CD14-positive monocyte (primary cell): Measurements from ENCODE around the gene MAST4. TPM values are rescaled to one million over a fixed set of nuclear protein-coding genes. Genes with fewer than 3 reads are reported as not detected.

Experiments
- DNase-seq, 3 donors: peaks; one replicate each; pipeline ENCODE4 v3.0.0-alpha.2; 2011 to 2022
- H2AFZ ChIP-seq: 2 replicates; pipeline ENCODE4 v1.6.0; 2012; ENCODE audit warnings: mild to moderate bottlenecking, low read depth, low read length, inconsistent platforms; ENCODE audit not compliant: insufficient read depth, poor library complexity, severe bottlenecking
- H3K27ac ChIP-seq, 2 donors: 1 replicate in 1 of 2; 2 replicates in 1 of 2; pipeline ENCODE4 v1.5.1; 2012 to 2013; ENCODE audit warnings: low read length in 2 of 2, control low read depth in 1 of 2, inconsistent platforms in 1 of 2, low read depth in 1 of 2, mild to moderate bottlenecking in 1 of 2
- H3K27me3 ChIP-seq, 2 donors: one replicate each; pipeline versions ENCODE4 v1.6.0 to v1.6.1; 2011 to 2013; ENCODE audit warnings: low read length in 2 of 2; ENCODE audit not compliant: control insufficient read depth in 2 of 2, insufficient read depth in 2 of 2
- H3K36me3 ChIP-seq, 2 donors: replicated peaks in 1 of 2; 1 replicate in 1 of 2; 2 replicates in 1 of 2; pipeline versions ENCODE4 v1.5.1 to v1.6.1; 2012 to 2013; ENCODE audit warnings: low read length in 2 of 2, control low read depth in 1 of 2, inconsistent platforms in 1 of 2, mild to moderate bottlenecking in 1 of 2; ENCODE audit not compliant: insufficient read depth in 2 of 2, control insufficient read depth in 1 of 2
- H3K4me1 ChIP-seq, 2 donors: 1 replicate in 1 of 2; 2 replicates in 1 of 2; pipeline versions ENCODE4 v1.5.1 to v1.6.1; 2012 to 2013; ENCODE audit warnings: low read length in 2 of 2, control low read depth in 1 of 2, inconsistent platforms in 1 of 2, mild to moderate bottlenecking in 1 of 2, moderate library complexity in 1 of 2; ENCODE audit not compliant: insufficient read depth in 2 of 2, control insufficient read depth in 1 of 2
- H3K4me2 ChIP-seq: replicated peaks from 2 replicates; pipeline ENCODE3; 2012; ENCODE audit warnings: low read length, moderate library complexity, mild to moderate bottlenecking; ENCODE audit not compliant: poor library complexity, severe bottlenecking; ENCODE audit errors: extremely low read depth
- H3K4me3 ChIP-seq, 3 experiments: fragments of 200-600 bp in 1 of 3; sonication (generic) in 1 of 3; replicated peaks in 1 of 3; 1 replicate in 2 of 3; 2 replicates in 1 of 3; pipeline ENCODE4 v1.5.1; 2011 to 2013; ENCODE audit warnings: low read length in 3 of 3, mild to moderate bottlenecking in 3 of 3, control low read depth in 2 of 3, low read depth in 2 of 3, inconsistent platforms in 1 of 3, moderate library complexity in 1 of 3
- H3K79me2 ChIP-seq: 2 replicates; pipeline ENCODE4 v1.6.0; 2012; ENCODE audit warnings: mild to moderate bottlenecking, control low read depth, inconsistent platforms, low read length, moderate library complexity; ENCODE audit not compliant: insufficient read depth
- H3K9ac ChIP-seq: 2 replicates; pipeline ENCODE4 v1.6.0; 2017; ENCODE audit warnings: low read length, mild to moderate bottlenecking; ENCODE audit not compliant: insufficient read depth, poor library complexity, severe bottlenecking
- H3K9me3 ChIP-seq, 2 donors: replicated peaks in 1 of 2; 1 replicate in 1 of 2; 2 replicates in 1 of 2; pipeline versions ENCODE4 v1.5.1 to v1.6.1; 2012 to 2013; ENCODE audit warnings: low read length in 2 of 2, control low read depth in 1 of 2; ENCODE audit not compliant: control insufficient read depth in 1 of 2, insufficient read depth in 1 of 2
- H4K20me1 ChIP-seq: 2 replicates; pipeline ENCODE4 v1.6.0; 2012; ENCODE audit warnings: mild to moderate bottlenecking, low read length, control low read depth, moderate library complexity; ENCODE audit not compliant: insufficient read depth
- H3K27ac Mint-ChIP-seq, 7 donors: one replicate each; pipeline ENCODE4 v1.8.0; 2020; ENCODE audit warnings: mild to moderate bottlenecking in 7 of 7, mixed read lengths in 7 of 7, moderate library complexity in 6 of 7, inconsistent platforms in 2 of 7
- H3K27me3 Mint-ChIP-seq, 3 donors: one replicate each; pipeline ENCODE4 v1.8.0; 2021 to 2022; ENCODE audit warnings: low read depth in 3 of 3, mild to moderate bottlenecking in 3 of 3, mixed read lengths in 3 of 3, moderate library complexity in 3 of 3, inconsistent platforms in 1 of 3
- H3K36me3 Mint-ChIP-seq, 2 donors: one replicate each; pipeline ENCODE4 v1.8.0; 2020; ENCODE audit warnings: mixed read lengths in 2 of 2, inconsistent platforms in 1 of 2, mild to moderate bottlenecking in 1 of 2
- H3K4me1 Mint-ChIP-seq: one replicate; pipeline ENCODE4 v1.8.0; 2020; ENCODE audit warnings: mild to moderate bottlenecking, mixed read lengths
- H3K4me3 Mint-ChIP-seq, 2 donors: one replicate each; pipeline ENCODE4 v1.8.0; 2020; ENCODE audit warnings: mild to moderate bottlenecking in 2 of 2, mixed read lengths in 2 of 2, moderate library complexity in 1 of 2
- H3K9me3 Mint-ChIP-seq, 7 donors: one replicate each; pipeline ENCODE4 v1.8.0; 2020 to 2022; ENCODE audit warnings: mixed read lengths in 7 of 7, mild to moderate bottlenecking in 6 of 7, moderate library complexity in 6 of 7, inconsistent platforms in 2 of 7
- WGBS: methylation state at CpG from one replicate; pipeline ENCODE4 v1.1.5; 2013; ENCODE audit warnings: missing lambda C conversion rate; ENCODE audit not compliant: insufficient coverage; 5-methylcytosine and 5-hydroxymethylcytosine counted together
- intact Hi-C, 2 donors: fragments of 100-400 bp; cut with micrococcal nuclease; formaldehyde crosslinking; loops; one replicate each; pipeline versions ENCODE4 v1.15.0 to v1.15.1; 2023
- polyA plus RNA-seq, 3 donors: library from polyadenylated mRNA; depleted of rRNA in 1 of 3; unstranded in 2 of 3; stranded (reverse) in 1 of 3; fragments of 300-500 nt in 2 of 3; fragments of >200 nt in 1 of 3; fragmentation: Illumina TruSeq in 2 of 3; gene quantifications; 1 replicate in 2 of 3; 2 replicates in 1 of 3; pipeline ENCODE4 v1.2.3, GENCODE V29; 2012 to 2021
- TF ChIP-seq, protein P1 (sequence below): fragments of 200-600 bp; IDR thresholded peaks from one replicate; pipeline ENCODE4 v1.8.0; 2022; ENCODE audit warnings: antibody characterized with exemption, mild to moderate bottlenecking

Gene MAST4
- polyA plus RNA-seq, 3 donors = 0.03 to 0.24 TPM; not detected in 1

DNA sequence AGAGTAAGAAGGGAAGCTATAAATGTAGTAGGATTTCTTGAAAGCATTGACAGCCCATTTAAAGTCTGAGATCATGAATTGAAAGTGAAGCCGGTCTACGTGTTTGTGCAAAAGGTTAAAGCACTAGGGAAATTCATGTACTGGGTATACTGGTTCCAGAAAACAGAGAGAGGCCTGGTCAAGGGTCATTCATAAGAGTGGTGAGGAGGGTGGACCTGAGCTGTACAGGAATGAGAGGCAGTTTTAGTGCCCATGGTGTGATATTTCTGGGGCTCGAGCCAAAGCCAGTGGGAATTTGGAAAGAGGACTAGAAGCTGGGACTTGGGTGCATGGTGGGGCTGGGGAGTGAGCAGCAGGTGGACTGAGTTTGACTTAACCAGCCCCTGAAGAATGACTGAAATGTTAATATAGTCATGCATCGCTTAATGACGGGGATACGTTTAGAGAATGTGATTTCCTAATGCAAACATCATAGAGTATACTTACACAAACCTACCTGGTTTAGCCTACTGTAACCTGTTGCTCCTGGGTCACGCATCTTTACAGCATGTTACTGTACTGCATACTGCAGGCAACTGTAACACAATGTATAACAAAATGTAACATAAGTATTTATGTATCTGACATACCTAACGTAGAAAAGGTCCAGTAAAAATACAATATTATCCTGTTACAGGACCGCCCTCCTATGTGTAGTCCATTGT, 173.0 kb downstream of the MAST4 start:
- no peaks in the 10 kb centered on the region for H3K9me3 ChIP-seq
- no peaks in the 10 kb centered on the region for H3K4me1 Mint-ChIP-seq
- H3K36me3 ChIP-seq = no peaks in the 10 kb centered on the region
- H3K27me3 ChIP-seq = no peaks in the 10 kb centered on the region
- no peak overlapping the region for H3K4me3 ChIP-seq
- H3K27ac ChIP-seq = no peak overlapping the region
- no peaks in the 10 kb centered on the region for H3K4me1 ChIP-seq
- TF ChIP-seq, protein P1, sequence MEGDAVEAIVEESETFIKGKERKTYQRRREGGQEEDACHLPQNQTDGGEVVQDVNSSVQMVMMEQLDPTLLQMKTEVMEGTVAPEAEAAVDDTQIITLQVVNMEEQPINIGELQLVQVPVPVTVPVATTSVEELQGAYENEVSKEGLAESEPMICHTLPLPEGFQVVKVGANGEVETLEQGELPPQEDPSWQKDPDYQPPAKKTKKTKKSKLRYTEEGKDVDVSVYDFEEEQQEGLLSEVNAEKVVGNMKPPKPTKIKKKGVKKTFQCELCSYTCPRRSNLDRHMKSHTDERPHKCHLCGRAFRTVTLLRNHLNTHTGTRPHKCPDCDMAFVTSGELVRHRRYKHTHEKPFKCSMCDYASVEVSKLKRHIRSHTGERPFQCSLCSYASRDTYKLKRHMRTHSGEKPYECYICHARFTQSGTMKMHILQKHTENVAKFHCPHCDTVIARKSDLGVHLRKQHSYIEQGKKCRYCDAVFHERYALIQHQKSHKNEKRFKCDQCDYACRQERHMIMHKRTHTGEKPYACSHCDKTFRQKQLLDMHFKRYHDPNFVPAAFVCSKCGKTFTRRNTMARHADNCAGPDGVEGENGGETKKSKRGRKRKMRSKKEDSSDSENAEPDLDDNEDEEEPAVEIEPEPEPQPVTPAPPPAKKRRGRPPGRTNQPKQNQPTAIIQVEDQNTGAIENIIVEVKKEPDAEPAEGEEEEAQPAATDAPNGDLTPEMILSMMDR = no peak
- no peak overlapping the region for H3K4me3 Mint-ChIP-seq
- intact Hi-C loops = no loop called here
- H3K9me3 Mint-ChIP-seq = no peaks in the 10 kb centered on the region
- peaks cover 0 to 6% (median 5%) of the 10 kb centered on the region in 3 donors for H3K27me3 Mint-ChIP-seq
- no peak overlapping the region for H3K27ac Mint-ChIP-seq
- H3K79me2 ChIP-seq = no peaks in the 10 kb centered on the region
- WGBS = 97% methylated on average over 4 of the region's 9 CpGs
- no peak overlapping the region for H3K4me2 ChIP-seq
- no peak overlapping the region for H2AFZ ChIP-seq
- H3K9ac ChIP-seq = no peak overlapping the region
- no peak for DNase-seq
- H3K36me3 Mint-ChIP-seq = no peaks in the 10 kb centered on the region
- H4K20me1 ChIP-seq = no peaks in the 10 kb centered on the region

DNA sequence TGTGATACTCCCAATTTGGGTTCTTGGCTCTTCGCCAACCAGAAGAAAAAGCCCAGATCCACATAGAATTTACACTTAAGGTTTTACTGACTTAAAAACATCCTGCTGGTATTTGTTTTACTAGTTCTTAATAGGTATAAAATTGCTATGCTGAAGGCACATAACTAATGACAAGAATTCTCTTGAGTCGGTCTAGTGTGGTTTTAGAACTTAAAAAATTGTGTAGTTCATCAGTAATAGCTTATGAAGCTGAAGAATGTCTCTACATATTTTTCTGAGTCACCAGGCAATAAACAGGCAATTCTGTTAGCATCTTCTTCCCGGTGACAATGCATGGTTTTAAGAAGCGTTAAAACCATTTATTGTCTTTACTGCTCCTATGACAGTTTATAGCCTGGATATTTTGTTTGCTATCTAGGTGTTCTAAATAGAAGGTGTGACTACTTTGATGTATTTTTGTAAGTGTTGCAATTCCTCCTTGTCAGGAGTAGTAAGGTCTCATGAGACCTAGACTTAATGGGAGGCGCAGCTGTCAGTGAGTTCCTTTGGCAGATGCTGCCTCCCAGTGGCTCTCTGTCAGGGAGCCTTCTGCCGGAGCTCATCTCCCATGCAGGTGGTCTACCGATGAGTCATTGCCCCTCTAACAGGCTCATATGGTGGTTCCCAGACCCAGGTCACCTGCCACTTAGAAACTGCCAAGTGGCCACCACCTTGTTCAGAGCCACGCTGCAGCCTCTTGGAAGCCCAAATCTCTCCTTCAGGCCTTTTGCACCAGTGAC, 173.8 kb downstream of the MAST4 start:
- no peaks in the 10 kb centered on the region for H3K4me1 Mint-ChIP-seq
- H2AFZ ChIP-seq = no peak overlapping the region
- no peaks in the 10 kb centered on the region for H3K79me2 ChIP-seq
- no peaks in the 10 kb centered on the region for H3K9me3 Mint-ChIP-seq
- WGBS = 69% methylated on average over 3 of the region's 8 CpGs
- H3K9me3 ChIP-seq = no peaks in the 10 kb centered on the region
- no peak overlapping the region for H3K9ac ChIP-seq
- no peaks in the 10 kb centered on the region for H3K4me1 ChIP-seq
- H3K27me3 ChIP-seq = no peaks in the 10 kb centered on the region
- H3K4me2 ChIP-seq = no peak overlapping the region
- H3K4me3 Mint-ChIP-seq = no peak overlapping the region
- peaks cover 0 to 6% (median 5%) of the 10 kb centered on the region in 3 donors for H3K27me3 Mint-ChIP-seq
- no peaks in the 10 kb centered on the region for H4K20me1 ChIP-seq
- TF ChIP-seq, protein P1 = no peak
- H3K36me3 ChIP-seq = no peaks in the 10 kb centered on the region
- intact Hi-C loops = no loop called here
- DNase-seq = no peak
- H3K27ac ChIP-seq = no peak overlapping the region
- H3K4me3 ChIP-seq = no peak overlapping the region
- H3K27ac Mint-ChIP-seq = no peak overlapping the region
- no peaks in the 10 kb centered on the region for H3K36me3 Mint-ChIP-seq
